Measurements from ENCODE around the gene WHRN. TPM values are rescaled to one million over a fixed set of nuclear protein-coding genes. Genes with fewer than 3 reads are reported as not detected.

WHRN gene
- total RNA-seq, 1 donor from 2014 or later: 3.1 TPM

- Histone ChIP-seq H3K4me1 (no peaks in the 10 kb centered on the region), H3K9me3 (no peaks in the 10 kb centered on the region), H3K36me3 (no peaks in the 10 kb centered on the region), H3K4me3 (no peak overlapping the region), H3K27me3 (no peaks in the 10 kb centered on the region), H3K27ac (no peak overlapping the region)
- DNase-seq: no peak
- TF ChIP-seq CTCF (IDR thresholded peaks at IDR 0.05): no peak
- intact Hi-C loops (cut with DNase I): loop anchor here (5.0 kb wide), 1 partner anchor 248 kb away; the partner anchor contains the start of gene TEX53
- ATAC-seq: peak; percentile 7
Measured at GRCh38 chr9:114409103-114409780, 96.0 kb downstream of the WHRN start.

- TF ChIP-seq CTCF (IDR thresholded peaks at IDR 0.05): no peak
- H3K27ac ChIP-seq: no peak overlapping the region
Measured at GRCh38 chr9:114408645-114409044, 96.6 kb downstream of the WHRN start.

GRCh38 chr9:114407889-114408288 is 97.4 kb downstream of the WHRN start:
- TF ChIP-seq CTCF (IDR thresholded peaks at IDR 0.05): no peak
- ATAC-seq: no peak
- no peaks in the 10 kb centered on the region for H3K36me3 ChIP-seq
- DNase-seq: no peak
- intact Hi-C loops (cut with DNase I): loop anchor here (5.0 kb wide), 1 partner anchor 249 kb away; the partner anchor contains the start of gene TEX53
- H3K9me3 ChIP-seq: no peaks in the 10 kb centered on the region
- H3K27ac ChIP-seq: no peak overlapping the region
- H3K4me3 ChIP-seq: no peak overlapping the region
- no peaks in the 10 kb centered on the region for H3K4me1 ChIP-seq
- no peaks in the 10 kb centered on the region for H3K27me3 ChIP-seq

More at GRCh38 chr9:114408645-114409044, 96.6 kb downstream of the WHRN start:
- H3K4me1 ChIP-seq: no peaks in the 10 kb centered on the region
- H3K9me3 ChIP-seq: no peaks in the 10 kb centered on the region
- no peak overlapping the region for H3K4me3 ChIP-seq
- no peak for ATAC-seq
- H3K27me3 ChIP-seq: no peaks in the 10 kb centered on the region
- H3K36me3 ChIP-seq: no peaks in the 10 kb centered on the region
- no peak for DNase-seq
- intact Hi-C loops (cut with DNase I): loop anchor here (5.0 kb wide), 1 partner anchor 249 kb away; the partner anchor contains the start of gene TEX53

GRCh38 chr9:114406441-114406840 is 98.8 kb downstream of the WHRN start:
- Histone ChIP-seq H3K27me3 (no peaks in the 10 kb centered on the region), H3K9me3 (no peaks in the 10 kb centered on the region), H3K4me3 (no peak overlapping the region), H3K36me3 (no peaks in the 10 kb centered on the region), H3K27ac (no peak overlapping the region), H3K4me1 (no peaks in the 10 kb centered on the region)
- no peak for TF ChIP-seq CTCF (IDR thresholded peaks at IDR 0.05)
- ATAC-seq (no peak), DNase-seq (no peak)
- intact Hi-C loops (cut with DNase I): loop anchor here (5.0 kb wide), 1 partner anchor 251 kb away; the partner anchor contains the start of gene TEX53

- Histone ChIP-seq H3K36me3 (no peaks in the 10 kb centered on the region), H3K4me1 (no peaks in the 10 kb centered on the region), H3K9me3 (no peaks in the 10 kb centered on the region), H3K4me3 (no peak overlapping the region), H3K27ac (no peak overlapping the region), H3K27me3 (no peaks in the 10 kb centered on the region)
- peak; percentile 83 for TF ChIP-seq CTCF (IDR thresholded peaks at IDR 0.05)
- intact Hi-C loops (cut with DNase I): loop anchor here (5.0 kb wide), 1 partner anchor 252 kb away; the partner anchor contains the start of gene TEX53
- peak; percentile 93 for ATAC-seq
- peak; percentile 82 for DNase-seq
Measured at GRCh38 chr9:114405294-114406034, 99.8 kb downstream of the WHRN start.
